ENCODE data around the gene MED19.
A peak's percentile ranks its signal among the peaks of the same experiment; 100 is the strongest.
"Not testable (repeated sequence)": the region's sequence is repeated elsewhere in the genome, so short reads cannot be mapped to it uniquely, and the experiment has no call there.

Gene MED19

DNA sequence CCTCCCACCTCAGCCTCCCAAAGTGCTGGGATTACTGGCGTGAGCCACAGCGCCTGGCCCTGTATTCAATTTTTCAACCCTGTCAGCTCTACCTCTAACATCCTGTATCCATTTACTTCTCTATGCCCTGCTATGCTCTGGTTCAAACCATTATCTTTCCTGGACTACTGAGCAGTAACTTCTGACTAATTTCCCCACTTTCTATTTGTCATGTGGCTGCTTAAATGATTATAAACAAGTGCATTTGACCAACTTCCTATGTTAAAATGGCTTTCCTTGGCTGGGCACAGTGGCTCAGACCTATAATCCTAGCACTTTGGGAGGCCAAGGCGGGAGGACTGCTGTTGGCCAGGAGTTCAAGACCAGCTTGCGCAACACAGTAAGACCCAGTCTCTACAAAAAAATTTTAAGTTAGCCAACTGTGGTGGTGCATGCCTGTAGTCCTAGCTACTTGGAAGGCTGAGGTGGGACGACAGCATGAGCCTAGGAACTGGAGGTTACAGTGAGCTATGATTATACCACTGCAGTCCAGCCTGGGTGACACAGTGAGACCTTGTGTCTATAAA is 2.1 kb downstream of the MED19 start:
- DNase-seq (ENCODE audit: insufficient read length, low spot score) (no peak), FAIRE-seq (no peak)

DNA sequence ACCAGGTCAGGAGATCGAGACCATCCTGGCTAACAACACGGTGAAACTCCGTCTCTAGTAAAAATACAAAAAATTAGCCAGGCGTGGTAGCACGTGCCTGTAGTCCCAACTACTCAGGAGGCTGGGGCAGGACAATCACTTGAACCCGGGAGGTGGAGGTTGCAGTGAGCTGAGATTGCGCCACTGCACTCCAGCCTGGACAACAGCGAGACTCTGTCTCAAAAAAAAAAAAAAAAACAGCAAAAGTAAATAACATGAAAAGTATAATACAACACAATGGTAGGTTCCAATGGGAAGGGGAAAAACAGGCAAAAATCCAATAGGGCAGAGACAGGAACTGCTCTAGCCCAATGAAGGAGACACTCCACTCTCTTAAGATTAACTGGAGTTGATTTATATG is 6.6 kb downstream of the MED19 start:
- not testable (repeated sequence) for FAIRE-seq; DNase-seq (ENCODE audit: insufficient read length, low spot score)

DNA sequence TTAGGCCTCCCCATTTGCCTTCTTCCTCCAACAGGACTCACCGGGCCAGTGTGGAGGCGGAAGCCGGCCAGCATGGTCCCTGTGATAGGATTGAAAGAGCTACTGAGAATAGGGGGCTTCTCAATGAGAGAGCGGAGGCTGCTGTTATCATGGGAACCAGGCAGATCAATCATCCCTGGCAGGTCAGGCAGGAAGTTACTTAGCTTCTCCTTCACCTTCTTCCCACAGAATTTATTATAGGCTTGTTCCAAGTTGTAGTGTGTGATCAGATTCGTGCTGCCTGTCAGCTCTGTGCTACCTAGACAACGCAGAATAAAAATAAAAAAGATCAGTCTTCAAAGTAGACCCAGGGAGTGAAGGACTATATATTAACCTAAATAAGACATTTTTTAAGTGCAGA is 7.1 kb downstream of the MED19 start:
- FAIRE-seq (no peak), DNase-seq (ENCODE audit: insufficient read length, low spot score) (no peak)

DNA sequence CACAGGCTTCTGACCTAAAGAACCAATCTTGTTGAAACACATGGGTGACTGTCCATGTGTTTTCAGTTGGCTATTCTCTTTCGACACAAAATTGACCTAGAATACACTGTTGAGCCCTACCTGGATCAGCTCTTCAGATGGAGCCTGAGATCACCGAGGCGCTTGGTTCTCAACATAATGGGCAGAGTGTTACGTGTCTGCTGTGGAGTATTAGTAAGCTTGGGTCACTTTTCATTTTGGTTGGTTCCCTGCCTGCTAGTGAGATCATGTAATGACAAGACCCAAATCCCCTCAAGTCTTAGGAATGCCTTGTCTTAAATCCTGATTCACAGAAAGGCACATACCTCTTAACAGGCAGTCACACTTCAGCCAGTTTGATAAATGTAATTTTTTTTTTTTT is 8.7 kb downstream of the MED19 start:
- DNase-seq (ENCODE audit: insufficient read length, low spot score) (no peak), FAIRE-seq (no peak)

DNA sequence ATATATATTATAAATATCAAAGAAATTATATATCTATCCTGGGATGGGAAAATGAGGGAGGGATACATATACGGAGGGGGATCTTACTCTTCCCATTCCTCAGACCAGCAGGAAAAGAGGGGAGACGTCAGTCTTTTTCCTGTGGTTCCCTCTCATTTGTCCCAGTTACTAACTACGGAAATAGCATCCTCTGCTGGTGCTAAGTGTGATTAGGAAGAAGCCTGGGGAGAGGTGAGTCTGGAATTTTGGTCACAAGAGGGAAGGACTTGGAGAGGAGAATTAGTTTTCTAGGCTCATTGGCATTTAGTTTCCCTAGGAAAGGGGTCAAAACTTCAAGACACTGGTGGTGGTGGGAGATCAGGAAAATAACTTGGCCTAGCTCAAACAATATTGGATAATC is 11.6 kb downstream of the MED19 start:
- no peak for FAIRE-seq
- no peak for DNase-seq (ENCODE audit: insufficient read length, low spot score)

DNA sequence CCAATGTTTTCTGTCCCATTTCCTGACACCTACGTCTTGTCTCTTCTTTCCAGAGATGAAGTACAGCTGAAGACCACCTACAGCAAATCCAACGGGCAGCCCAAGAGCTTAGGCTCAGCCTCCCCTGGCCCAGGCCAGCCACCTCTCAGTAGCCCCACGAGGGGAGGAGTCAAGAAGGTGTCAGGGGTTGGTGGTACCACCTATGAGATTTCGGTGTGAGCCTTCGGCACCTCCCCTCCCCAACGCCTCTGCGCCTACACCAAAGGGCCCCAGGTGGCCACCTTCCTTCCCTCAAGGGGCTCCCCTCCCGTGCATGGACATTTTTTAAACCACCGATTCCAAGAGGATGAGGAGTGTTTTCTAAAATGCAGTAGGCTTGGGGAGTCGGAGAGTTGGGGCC is 12.2 kb downstream of the MED19 start:
- FAIRE-seq (no peak), DNase-seq (ENCODE audit: insufficient read length, low spot score) (no peak)

DNA sequence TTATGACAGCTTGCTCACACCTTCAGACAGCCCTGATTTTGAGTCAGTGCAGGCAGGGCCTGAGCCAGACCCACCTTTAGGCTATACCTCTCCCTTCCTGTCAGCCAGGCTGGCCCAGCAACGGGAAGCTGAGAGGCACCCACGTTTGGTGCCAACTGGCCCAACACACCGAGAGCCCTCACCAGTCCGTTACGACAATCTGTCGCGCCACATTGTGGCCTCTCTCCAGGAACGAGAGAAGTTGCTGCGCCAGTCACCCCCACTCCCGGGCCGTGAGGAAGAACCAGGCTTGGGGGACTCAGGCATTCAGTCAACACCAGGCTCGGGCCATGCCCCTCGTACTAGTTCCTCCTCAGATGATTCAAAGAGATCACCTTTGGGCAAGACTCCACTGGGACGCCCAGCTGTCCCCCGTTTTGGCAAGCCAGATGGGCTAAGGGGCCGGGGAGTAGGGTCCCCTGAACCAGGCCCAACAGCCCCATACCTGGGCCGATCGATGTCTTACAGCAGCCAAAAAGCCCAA is 13.1 kb downstream of the MED19 start:
- no peak for FAIRE-seq
- DNase-seq (ENCODE audit: insufficient read length, low spot score): no peak

DNA sequence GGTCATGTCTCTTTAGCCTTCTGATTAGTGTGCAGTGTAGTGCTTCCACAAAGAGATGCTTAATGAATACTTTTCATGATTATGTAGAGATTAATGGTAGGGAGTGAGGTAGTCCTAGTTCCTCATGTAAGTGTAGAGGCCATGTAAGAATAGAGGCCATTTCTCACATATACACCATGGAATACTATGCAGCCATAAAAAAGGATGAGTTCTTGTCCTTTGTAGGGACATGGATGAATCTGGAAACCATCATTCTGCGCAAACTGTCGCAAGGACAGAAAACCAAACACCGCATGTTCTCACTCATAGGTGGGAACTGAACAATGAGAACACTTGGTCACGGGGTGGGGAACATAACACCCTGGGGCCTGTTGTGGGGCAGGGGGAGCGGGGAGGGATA is 21.5 kb downstream of the MED19 start:
- not testable (repeated sequence) for FAIRE-seq; DNase-seq (ENCODE audit: insufficient read length, low spot score)

DNA sequence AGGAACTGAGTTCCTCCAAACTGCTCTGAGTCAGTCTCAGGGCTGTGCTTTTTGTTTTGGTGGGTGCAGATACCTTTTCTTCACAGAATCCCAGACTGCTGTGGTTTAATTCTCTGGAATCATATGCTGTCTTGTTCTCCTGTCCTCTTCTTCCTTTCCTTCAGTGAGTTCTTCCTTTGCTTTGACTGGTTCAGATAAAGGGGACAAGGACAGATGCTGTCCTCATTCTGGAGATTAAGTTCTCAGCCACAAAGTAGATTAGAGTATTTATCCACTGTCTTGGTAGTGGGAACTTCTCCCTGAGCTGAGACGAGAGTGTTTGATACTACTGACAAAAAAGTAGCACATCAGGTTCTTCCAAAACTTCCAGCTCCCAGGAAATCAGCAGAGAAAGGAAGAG is 30.8 kb downstream of the MED19 start:
- FAIRE-seq: no peak
- DNase-seq (ENCODE audit: insufficient read length, low spot score): no peak

DNA sequence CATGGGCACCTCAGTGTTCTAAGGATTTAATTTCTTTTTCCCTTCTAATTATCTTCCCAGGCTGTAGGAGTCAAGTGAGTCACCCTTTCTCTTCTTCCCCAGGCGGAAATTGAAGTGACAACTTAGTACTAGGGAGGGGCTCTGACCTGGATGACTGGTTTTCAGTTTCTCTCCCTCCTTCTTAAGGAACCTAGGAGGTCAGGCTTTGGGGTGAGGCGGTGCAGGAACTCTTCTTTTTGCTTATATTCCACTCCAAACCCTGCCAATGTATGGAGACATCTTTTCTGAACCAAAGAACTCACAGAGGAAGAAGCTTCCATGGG is 31.5 kb downstream of the MED19 start:
- no peak for DNase-seq (ENCODE audit: insufficient read length, low spot score)

DNA sequence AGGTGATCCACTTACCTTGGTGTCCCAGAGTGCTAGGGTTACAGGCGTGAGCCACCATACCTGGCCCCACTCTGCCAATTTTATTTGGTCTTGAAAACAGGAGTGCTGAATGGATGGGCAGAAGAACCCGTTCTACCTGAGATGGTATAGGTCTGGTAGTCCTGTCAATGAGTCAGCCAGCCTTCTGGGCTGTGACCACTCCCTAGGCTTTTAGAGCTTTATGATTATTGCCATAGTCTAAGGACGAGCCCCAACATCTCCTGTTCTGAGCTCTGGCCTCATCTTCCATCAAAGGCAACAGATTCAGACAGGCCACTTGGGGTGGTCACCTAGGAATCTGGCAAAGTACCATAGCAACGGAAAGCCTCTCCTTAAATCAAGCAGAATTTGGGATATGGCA is 32.6 kb downstream of the MED19 start:
- DNase-seq (ENCODE audit: insufficient read length, low spot score): no peak
- no peak for FAIRE-seq

More for the DNA sequence above, 31.5 kb downstream of the MED19 start:
- no peak for FAIRE-seq

DNA sequence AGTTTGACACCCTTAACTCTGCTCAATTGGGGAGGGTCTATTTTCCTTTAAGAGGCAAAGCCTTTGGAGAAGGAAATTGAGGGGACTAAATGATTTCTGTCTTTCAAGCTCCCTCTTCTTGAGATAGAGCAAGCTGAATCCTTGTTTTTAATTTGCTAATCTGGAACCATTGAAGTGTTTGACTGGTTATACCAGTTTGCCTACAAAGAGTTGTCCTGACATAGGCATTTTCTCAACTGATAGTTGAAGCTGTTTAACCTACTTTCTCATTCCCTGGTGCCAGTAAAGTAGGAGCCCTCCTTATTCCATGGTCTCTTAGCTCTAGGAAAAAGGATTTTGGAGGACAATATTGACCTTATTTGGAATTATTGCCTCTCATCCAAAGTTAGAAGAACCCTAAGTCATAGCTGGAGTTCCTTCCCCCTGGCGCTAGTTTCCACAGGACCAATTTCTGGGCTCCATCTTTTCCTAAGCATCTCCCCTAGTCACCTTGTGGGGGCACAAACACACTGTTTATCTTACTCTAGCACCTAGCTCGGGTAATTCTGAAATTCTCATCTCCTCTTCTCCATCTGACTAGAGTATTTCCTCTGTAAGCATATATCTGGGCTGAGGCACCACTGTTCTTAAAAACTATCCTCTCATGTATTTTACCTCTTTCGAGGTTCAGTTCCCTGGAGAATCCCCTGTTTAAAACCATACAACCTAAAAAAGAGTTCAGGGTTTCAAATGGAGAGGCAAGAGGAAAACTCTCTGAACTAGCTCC is 36.7 kb downstream of the MED19 start:
- FAIRE-seq: no peak
- DNase-seq (ENCODE audit: insufficient read length, low spot score): no peak

DNA sequence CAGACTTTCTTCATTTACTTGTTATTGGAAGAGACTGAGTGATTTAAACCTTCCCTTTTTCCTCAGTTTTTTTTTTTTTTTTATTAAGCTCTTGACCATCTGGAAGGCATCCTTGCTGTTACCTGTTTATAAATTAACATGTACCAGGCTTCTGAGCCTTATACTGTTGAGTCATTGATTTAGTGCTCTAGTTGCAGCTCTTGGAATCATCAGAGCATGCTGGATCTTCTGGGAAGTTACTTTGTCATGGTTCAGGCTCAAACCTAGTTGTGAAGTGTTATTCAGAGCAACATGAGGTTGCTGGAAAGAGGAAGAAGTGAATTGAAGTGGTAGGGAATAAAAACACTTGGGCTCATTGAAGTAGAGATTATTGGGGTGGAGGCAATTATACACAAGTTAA is 37.8 kb downstream of the MED19 start:
- DNase-seq (ENCODE audit: insufficient read length, low spot score) (no peak), FAIRE-seq (no peak)

DNA sequence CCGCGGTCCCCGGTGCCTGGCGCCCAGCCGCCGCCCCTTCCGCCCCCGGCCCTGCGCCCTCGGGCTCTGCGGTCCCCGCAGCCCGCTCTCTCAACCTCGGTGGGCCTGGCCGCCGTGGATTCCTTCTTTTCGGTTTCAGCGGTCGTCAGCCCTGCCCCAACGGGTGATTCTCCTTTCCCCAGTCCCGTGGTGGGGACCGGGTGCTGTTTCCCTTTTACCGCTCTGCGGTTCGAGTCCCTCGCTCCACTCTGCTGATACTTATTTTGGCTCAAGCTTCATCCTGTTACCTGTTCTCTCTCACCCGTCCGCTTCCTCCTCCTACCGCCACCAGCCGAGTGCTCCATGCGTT is 43.6 kb downstream of the MED19 start:
- FAIRE-seq (no peak), DNase-seq (ENCODE audit: insufficient read length, low spot score) (no peak)

DNA sequence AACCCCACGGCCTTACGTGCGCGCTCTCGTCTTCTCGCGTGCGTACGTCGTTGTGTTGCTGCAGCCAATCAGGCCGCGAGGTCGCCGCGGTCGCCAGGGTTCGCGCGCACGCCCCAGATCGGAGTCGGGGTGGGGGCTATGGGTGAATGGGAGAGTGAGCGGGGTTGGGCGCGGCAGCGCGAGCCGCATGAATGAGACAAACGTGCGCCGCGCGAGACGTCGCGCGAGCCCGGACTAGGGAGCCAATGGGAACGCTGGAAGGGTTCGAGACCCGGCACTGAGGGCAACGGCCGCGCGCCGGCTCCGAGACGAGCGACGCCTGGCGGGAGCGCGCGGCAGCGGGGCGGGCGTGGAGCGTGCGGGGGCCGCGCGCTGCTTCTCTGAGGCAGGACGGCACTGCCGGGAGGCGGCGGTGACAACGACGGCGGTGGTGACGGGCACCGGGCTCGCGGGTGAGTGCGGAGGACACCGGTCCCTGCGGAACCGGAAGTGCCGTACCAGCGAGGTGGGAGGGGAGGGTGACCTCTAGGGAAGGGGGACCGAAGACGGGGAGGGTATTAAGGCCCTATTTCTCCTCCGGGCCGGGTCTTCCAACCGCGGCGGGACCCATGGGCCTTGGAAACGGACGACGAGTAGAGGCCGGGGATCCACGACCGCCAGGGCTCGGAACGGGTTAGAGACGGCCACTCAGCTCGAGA is 44.1 kb downstream of the MED19 start, which contains the start of gene ZDHHC5:
TSS of gene ZDHHC5 (plus strand) at position 379 of the 698 bp plus-strand sequence. CDS start 4,977 bp downstream, outside the sequence.
- peak; percentile 98 for DNase-seq (ENCODE audit: insufficient read length, low spot score)

DNA sequence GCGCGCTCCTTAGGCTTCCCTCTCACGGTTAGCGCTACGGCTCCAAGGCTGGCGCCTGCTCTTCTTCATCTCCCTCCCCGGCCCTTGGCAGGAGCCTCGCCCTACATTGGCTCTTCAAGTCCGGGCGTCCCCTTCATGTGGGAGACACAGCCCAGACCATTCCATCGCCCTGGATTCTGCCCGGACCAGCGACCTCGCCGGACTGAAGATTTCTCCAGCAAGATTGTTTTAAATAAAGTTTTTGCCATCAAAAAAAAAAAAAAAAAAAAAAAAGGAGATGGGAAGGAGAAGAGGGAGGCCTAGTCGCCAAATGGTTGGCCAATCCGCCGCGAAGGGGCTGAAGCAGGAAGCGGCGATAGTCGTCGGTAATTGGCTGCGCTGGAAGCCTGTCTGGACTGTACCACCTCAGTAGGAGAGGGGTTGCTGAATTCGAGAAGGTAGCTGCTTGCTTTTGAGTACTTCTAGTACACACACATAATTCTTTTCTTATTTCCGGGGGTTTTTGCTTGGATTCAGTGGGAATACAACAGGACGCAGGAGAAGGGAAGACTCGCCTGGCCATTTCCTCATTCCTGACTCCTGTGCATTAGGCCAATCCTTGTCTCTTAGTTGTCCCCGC is 44.8 kb downstream of the MED19 start:
- peak; percentile 49 for FAIRE-seq
- peak; percentile 96 for DNase-seq (ENCODE audit: insufficient read length, low spot score)

More for the DNA sequence above, 44.1 kb downstream of the MED19 start, which contains the start of gene ZDHHC5:
- FAIRE-seq: peak; percentile 97

DNA sequence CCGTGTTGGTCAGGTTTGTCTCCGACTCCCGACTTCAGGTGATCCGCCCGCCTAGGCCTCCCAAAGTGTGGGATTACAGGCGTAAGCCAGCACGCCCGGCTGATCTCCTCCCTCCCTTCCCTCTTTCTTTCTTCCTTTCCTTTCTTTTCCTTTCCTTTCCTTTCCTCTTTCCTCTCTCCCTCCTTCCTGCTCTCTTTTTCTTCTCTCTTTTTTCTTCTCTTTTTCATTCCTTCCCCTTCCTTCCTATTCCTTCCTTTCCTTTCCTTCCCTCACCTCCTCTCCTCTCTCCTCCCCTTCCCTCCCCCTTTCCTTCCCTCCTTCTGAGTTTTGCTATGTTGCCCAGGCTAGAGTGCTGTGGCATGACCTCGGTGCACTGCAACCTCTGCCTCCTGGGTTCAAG is 48.0 kb downstream of the MED19 start:
- no peak for FAIRE-seq
- no peak for DNase-seq (ENCODE audit: insufficient read length, low spot score)

DNA sequence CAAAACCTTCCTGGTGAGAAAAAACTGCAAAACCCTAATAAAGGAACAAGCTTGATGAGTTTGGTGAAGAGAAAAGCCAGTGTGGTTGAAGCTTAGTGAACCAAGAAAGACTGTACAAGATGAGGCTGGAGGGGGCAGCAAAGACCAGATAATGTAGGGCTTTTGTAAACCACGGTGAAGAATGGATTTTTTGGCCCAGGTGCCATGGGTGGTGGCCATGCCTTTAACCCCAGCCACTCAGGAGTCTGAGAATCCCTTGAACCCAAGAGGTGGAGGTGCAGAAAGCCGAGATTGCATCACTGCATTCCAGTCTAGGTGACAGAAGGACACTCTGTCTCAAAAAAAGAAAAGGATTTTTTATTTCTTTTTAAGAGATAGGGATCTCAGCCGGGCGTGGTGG is 49.1 kb downstream of the MED19 start:
- FAIRE-seq: no peak
- DNase-seq (ENCODE audit: insufficient read length, low spot score): no peak

DNA sequence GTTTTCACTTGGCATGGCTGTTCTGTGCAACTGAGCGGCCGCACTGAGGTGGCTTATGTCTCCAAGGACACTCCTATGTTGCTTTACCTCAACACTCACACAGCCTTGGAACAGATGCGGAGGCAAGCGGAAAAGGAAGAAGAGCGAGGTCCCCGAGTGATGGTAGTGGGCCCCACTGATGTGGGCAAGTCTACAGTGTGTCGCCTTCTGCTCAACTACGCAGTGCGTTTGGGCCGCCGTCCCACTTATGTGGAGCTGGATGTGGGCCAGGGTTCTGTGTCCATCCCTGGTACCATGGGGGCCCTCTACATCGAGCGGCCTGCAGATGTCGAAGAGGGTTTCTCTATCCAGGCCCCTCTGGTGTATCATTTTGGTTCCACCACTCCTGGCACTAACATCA is 52.3 kb downstream of the MED19 start:
- no peak for FAIRE-seq
- DNase-seq (ENCODE audit: insufficient read length, low spot score): no peak

DNA sequence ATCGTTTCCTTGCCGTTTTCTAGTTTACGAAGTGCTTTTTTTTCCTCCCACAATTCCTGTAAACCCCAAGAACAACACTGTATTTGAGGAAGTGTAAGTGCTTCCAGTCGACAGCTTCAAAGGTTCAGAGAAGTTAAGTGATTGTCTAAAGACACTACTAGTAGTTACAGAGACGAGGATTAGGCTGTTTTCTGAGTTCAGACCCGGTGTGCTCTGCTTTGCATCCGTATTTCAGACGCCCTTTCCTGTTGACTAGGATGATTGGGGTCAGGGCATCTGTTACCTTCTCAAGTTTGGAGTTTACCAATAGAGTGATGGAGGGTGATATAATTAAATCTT is 54.0 kb downstream of the MED19 start:
- no peak for FAIRE-seq

DNA sequence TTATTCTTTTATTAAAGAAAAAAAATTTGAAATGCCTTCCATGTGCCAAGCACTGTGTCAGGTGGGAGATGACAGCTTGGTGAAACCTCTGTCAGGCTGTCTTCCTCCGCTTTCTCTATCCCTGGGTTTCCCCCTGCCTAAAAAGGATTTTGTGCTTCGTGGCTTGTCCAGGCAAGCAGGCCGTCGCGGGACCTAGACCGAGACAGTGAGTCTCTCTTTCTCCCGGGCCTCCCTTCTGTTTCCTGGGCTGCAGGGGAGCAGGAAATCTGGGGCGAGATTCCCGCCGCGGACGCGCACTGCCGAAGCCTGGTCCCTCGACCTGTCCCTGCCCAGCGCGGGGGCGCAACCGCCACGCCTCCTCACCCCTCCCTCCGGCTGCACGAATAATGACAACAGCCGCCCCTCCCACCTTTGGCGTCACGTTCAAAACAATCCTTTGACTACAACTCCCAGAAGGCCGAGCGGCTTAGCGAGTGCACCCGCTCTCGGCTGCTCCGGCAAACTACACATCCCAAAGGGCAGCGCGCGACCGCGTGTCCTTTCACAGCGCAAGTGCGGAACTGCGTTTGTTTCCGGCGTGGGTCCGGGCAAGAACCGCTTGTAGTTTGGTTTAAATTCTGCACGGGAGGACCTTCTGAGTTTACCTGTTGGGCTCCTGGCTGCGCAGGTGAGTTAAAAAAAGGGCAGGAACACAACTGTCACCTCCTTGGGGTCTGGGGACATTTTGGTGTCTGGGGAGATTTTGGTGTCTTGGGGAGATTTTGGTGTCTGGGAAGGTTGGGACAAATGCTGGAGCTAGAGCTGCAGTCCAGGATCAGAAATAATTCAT is 54.6 kb downstream of the MED19 start, which contains the start of gene CLP1:
TSS of gene CLP1 (plus strand) at position 569 of the 829 bp plus-strand sequence. CDS start 1,715 bp downstream, outside the sequence.
- peak; percentile 97 for FAIRE-seq
- peak; percentile 94 for DNase-seq (ENCODE audit: insufficient read length, low spot score)

More for the DNA sequence above, 54.0 kb downstream of the MED19 start:
- DNase-seq (ENCODE audit: insufficient read length, low spot score): no peak
